Raji (cell line): Measurements from ENCODE around the gene NKAIN2.

Source experiments
- POLR2A ChIP-seq: IDR thresholded peaks from 2 replicates; pipeline ENCODE4 v1.6.1; 2011; ENCODE audit warnings: low read depth, low read length, control low read depth; ENCODE audit not compliant: insufficient read depth

NKAIN2 gene

GRCh38 chr6:124123617-124124209 lies 320.0 kb downstream of the NKAIN2 start:
- TF ChIP-seq POLR2A: no peak

GRCh38 chr6:124131259-124131658 lies 327.6 kb downstream of the NKAIN2 start:
- TF ChIP-seq POLR2A: no peak

- TF ChIP-seq POLR2A: no peak
Observed at GRCh38 chr6:124131779-124132178, 328.1 kb downstream of the NKAIN2 start.

- no peak for TF ChIP-seq POLR2A
Observed at GRCh38 chr6:124132256-124132655, 328.6 kb downstream of the NKAIN2 start.

GRCh38 chr6:124142852-124143251 lies 339.2 kb downstream of the NKAIN2 start:
- TF ChIP-seq POLR2A: no peak

- TF ChIP-seq POLR2A: no peak
Observed at GRCh38 chr6:124143435-124143834, 339.8 kb downstream of the NKAIN2 start.

- no peak for TF ChIP-seq POLR2A
Observed at GRCh38 chr6:124147621-124148020, 344.0 kb downstream of the NKAIN2 start.

GRCh38 chr6:124148236-124148957 lies 344.7 kb downstream of the NKAIN2 start:
- no peak for TF ChIP-seq POLR2A

GRCh38 chr6:124149646-124150045 lies 346.0 kb downstream of the NKAIN2 start:
- no peak for TF ChIP-seq POLR2A

GRCh38 chr6:124158024-124158423 lies 354.4 kb downstream of the NKAIN2 start:
- TF ChIP-seq POLR2A: no peak

- no peak for TF ChIP-seq POLR2A
Observed at GRCh38 chr6:124163676-124164075, 360.0 kb downstream of the NKAIN2 start.

- no peak for TF ChIP-seq POLR2A
Observed at GRCh38 chr6:124164343-124164742, 360.7 kb downstream of the NKAIN2 start.

GRCh38 chr6:124190256-124190655 lies 386.6 kb downstream of the NKAIN2 start:
- no peak for TF ChIP-seq POLR2A

- TF ChIP-seq POLR2A: no peak
Observed at GRCh38 chr6:124193132-124193531, 389.5 kb downstream of the NKAIN2 start.

- no peak for TF ChIP-seq POLR2A
Observed at GRCh38 chr6:124197148-124197547, 393.5 kb downstream of the NKAIN2 start.

- no peak for TF ChIP-seq POLR2A
Observed at GRCh38 chr6:124199286-124199685, 395.6 kb downstream of the NKAIN2 start.

GRCh38 chr6:124200661-124201060 lies 397.0 kb downstream of the NKAIN2 start:
- no peak for TF ChIP-seq POLR2A
